ENCODE data around the gene FOXL1.

The FOXL1 gene

DNA sequence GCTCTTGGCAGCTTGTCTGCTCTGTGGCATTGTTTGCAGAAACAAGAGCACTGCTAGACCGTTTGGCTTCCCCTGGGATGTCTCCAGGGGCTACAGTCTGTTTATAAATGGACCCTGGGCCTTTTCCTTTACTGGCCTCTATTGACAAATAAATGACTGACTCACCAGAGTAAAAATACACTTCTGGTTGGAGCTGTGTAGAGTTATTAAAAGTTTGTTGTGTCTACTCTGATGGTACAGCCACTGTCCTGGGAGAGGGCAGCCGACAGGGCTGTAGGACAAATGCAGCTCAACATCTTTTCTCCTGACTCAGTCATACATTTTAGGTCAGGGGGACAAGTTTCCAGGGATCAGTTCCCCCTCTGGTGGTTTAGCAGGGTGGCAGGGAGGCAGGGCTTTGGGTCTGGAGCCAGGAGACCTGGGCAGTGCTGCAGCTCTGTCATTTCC lies 30.0 kb downstream of the FOXL1 start:
- no peak for DNase-seq

DNA sequence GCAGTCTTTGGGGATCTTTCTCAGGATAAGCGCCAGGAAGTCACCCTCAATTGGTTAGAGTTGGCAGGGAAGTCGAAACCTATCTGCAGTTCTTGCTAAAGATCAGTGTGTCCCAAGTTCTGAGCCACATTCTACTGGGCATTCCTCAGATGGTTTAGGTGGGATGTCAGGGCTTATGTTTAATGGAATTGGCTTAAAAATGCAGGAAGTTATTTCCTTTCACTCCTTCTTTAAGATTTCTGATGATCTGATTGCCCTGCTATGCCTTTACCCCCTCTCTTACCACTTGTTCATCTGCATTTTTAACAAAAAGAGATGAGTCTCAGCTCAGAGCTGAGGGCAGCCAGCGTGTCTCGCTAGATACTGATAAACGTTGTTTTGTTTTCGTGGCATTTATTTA lies 30.8 kb downstream of the FOXL1 start:
- DNase-seq: no peak

DNA sequence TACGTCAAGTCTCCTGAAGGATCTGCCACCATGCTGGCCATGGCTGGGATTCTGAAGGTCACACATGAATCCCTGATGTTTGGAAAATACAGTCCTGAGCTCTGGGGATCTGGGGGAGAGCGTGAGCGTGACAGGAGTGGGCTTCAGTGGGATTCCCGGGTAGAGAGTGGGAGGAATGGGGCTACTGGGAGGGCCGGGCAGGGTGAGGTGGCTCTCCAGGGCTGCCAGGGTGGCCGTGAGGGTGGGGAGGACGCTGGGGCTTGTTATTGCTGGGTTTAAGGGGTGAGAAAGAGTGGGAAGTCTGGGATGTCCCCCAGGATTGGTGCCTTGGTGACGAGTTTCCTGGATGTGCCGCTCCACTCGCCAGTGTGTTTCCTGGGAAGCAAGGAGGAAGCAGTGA lies 31.3 kb downstream of the FOXL1 start:
- DNase-seq: no peak

DNA sequence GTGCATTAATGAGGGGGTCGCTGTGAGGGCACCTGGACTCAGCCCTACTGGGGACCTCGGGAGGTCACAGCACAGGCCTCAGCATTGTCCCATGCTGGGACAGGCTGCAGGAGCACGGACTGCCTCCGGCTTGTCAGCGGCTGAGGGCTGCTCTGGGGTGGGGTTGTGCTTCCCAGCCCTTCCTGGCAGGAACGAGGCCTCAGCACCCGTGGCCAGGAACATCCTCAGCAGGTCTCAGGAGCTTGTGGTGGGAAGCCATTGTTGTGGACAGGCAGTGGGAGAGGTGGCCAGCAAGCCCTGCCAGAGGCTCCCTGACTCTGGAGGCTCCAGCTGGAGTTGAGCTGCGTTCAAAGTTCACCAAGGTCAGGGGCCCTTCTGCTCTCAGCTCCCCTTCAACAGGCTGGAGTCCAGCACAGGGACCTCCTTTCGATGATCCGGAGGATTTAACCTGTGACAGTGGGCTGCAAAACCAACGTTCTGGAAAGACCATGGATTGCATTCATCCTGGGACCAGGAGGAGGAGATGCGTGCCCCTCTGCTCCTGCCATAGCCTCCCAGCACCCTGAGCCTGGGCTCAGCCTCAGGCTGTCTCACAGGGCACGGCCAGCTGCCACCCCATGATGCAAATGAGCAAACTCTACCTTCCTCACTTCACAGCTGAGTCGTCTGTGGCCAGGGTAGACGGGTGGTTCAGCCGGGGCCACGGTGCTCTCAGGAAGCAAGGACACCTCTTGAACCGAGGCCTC lies 32.6 kb downstream of the FOXL1 start:
- no peak for DNase-seq

DNA sequence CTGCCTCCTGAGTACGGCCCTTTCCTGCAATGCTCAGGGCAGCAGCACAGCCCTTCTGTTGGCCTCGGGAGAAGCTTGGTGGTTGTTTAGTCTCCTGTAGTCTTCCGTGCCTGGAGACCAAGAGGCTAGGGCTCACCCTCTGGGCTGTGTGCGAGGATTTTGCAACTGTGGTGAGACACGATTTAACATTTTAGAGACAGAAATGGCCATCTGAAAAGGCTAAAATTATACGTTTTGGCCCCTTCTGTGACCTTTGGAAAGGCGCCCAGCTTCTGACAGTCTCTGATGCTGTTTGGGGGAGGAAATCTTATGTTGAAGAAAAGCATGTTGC lies 33.1 kb downstream of the FOXL1 start:
- DNase-seq: no peak

DNA sequence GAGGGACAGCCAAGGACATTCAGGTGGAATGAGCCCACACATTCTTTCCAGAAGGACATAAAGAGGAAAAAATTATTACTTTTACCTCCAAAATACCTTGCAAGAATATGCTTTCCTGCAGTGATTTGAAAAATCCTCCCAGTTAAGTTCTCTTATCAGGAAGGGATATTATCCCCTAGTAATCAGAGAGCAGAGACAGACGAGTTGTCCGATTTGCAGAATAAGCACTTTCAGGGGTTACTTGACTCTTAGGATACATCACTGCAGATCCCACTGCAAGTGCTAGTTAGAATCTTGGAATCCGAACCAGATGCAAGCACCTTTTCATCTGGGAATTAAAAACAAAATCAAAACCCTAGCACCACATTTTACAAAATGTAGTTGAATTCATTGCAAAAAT lies 33.6 kb downstream of the FOXL1 start:
- no peak for DNase-seq

DNA sequence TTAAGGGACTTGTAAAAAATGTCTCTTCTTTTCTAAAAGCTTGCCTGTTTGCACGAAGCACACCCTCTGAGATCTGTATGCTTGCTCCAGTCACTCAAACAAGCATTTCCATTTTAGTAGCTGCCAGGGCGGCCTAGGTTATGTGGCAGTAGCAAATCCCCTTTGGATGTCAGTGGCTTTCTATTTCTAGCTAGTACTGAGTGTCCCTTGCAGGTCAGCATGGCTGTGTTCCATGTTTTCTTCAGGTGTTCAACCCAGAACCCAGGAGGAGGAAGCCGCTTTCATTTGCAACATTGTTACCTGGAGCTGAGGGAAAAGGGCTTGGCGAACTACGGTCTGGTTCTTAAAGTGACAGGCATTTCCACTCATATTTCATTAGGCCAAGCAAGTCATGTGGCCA lies 36.4 kb downstream of the FOXL1 start:
- DNase-seq: no peak

DNA sequence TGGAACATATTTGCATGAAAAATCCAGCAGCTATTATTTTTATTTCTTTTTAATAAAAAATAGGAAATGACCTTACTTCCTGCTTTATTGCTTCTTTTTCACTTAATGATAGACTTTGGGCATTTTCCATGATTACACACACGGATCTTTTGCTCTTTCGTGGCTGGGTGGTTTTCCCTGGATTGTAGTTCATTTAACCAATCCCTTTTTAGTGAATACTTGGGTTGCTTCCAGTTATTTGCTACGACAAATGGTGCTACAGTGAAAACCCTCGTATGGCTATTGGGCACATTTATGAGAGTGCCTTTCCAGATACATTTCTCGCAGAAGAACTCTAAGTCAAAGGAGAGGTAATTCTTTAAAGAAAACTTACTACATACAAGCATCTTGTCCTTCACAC lies 38.6 kb downstream of the FOXL1 start:
- DNase-seq: no peak

DNA sequence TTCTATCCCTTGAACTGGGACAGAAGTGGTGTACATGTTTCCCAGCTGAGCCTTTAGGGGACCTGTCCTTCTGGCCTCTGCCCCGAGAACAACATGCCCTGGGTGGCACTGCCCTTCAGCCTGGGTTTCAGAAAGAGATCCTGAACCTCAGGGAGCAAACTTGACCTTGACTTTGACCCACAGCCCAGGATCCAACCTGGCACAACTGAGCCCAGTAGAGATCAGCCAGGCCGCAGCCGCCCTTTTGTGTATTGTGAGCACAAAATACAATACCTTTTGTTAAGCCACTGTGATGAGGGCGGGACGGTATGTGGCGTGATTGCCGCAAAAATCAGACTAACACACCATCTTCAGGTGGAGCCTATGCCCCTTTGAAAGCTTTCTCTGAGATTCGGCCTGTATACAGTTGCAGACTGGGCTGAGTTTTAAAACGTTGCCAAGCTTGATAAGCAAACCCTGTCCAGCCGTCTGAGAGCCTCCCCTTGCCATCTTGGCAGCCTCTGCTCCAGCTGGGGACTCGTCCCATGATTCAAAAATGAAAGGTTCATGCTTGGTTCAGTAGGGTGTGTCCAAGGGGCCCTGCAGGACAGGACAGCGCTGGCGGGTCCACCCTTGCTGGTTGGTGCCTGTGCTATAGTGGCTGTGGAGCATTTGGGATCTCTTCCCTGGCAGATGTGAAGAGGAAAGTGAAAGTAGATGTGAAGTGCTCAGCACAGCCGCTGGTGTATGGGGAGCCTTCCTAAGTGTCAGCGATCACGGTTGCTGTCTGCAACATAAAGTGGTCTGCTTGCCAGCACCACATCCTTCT lies 40.3 kb downstream of the FOXL1 start:
- DNase-seq: no peak

DNA sequence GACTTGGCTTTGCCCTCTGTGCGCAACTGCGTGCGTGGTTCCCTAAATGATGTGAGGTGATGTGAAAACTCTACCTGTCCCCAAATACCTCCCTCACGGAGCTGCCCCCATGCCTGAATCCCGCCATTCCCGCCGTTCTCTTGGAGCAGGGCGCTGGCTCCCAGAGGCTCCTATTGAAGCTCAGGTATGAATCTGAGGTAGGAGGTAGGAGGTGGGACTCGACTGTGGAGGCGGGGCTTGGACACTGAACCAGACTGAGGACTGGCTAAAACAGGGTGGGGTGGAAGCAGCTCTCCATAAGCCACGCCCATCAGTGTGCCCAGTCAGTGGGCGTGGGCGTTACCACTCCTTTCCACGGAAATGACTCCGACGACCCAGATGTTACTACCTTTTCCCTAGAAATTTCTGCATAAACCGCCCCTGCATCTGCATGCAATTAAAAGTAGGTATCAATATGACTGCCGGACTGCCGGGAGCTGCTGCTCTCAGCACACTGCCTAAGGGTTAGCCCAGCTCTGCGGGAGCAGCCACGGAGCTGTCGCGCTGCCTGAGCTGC lies 41.0 kb downstream of the FOXL1 start:
- DNase-seq: no peak

DNA sequence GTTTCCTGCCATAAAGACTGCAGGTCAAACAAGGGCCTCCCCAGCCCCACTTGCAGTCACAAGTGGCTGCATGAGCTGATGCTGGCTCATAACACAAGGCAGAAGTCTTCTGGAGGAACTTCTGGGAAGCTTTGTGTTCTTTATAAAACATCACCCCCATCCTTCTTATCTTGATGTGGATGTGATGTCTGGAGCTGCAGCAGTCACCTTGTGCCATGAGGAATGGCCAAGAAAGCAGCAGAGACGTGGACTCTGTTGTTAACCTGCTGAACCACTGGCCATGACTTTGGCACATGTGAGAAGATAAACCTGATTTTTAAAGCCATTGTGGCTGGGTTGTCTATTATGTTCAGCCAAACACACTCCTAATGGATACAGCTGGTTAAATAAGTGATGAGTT lies 41.8 kb downstream of the FOXL1 start:
- no peak for DNase-seq

DNA sequence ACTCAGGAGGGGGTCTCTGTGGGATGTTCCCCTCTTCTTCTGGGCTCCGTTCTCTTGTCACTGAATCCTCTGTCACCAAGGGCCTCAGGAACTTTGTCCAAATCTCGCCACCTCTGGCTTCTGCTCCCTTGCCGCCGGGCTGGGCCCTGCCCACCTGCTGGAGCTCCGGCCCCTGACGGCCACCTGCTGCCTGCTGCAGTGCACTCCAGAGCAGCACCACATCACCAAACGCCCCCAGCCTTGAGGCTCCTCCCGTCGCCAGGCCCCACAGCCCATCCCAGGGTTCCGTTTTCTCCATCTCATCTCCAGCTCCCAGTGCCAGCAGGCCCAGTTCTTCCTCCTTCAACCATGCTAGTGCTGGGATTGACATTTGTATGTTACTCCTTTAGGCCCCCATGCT lies 43.6 kb downstream of the FOXL1 start:
- no peak for DNase-seq

DNA sequence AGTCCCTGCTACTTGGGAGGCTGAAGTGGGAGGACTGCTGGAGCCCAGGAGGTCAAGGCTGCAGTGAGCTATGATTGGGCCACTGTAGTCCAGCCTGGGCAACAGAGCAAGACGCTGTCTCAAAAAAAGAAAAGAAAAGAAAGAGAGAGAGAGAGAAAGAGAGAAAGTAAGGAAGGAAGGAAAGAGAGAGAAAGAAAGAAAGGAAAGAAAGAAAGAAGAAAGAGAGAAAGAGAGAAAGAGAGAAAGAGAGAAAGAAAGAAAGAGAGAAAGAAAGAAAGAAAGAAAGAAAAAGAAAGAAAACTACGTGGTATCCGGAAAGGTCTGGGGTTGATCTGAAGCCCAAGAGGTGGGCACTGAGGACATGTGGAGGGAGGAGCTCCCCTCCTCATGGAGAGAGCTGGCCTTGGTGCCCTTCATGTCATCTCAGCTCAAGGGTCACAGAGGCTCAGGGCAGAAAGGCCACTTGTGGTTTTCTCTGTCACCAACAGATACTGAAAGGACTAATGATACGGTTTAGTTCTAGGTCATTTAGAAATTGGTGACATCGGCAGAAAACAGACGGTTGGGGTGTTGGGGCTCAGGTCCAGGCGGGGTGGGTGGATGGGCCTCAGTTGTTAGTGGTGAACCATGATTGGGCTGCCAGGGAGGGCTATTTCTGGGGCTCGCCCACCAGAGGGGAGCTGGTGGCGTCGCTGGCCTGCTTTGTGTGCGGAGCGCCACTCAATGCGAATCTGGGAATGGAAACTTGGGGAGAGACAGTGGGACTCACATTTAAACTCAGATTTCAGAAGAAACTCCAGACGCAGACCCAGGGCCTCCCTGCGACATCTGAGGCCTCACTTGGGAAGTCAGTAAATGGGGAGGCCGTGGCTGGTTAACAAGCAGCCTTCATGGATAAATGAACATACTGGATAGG lies 44.6 kb downstream of the FOXL1 start:
- DNase-seq: no peak

DNA sequence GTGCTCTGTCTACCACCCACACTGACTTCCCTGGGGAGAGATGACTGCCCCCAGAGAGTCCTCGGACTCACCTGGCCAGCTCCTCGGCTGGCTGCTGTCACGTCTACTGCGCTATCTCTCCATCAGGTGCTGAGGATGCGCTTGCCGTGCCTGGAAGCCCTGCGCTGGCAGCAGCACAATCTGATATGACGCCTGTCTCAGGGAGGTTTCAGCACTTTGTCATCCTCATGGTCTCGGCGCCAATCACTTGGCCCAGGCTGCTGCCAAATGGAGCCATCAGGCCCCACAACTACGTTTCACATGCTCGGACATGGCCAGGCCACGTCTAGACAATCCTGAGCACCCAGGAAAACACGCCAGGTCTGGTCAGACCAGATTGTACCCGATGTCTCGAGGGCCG lies 46.7 kb downstream of the FOXL1 start:
- no peak for DNase-seq

DNA sequence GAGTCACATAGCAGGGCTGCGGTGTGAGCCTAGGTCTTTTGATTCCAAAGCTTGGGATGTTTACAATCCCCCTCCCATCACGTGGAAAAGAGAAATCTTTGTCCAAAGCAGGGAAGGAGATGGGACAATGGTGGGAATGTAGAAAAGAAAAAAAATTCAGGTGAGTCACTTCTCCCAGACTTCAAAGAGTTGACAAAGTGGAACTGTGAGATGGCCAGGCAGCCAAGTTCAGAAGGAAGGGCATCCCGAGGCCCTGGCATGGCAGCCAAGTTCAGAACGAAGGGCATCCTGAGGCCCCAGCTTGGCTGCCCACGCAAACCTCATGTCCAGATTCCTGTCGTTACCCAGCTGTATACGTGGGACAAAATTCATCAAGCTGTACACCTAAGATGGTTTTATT lies 47.5 kb downstream of the FOXL1 start:
- DNase-seq: no peak

DNA sequence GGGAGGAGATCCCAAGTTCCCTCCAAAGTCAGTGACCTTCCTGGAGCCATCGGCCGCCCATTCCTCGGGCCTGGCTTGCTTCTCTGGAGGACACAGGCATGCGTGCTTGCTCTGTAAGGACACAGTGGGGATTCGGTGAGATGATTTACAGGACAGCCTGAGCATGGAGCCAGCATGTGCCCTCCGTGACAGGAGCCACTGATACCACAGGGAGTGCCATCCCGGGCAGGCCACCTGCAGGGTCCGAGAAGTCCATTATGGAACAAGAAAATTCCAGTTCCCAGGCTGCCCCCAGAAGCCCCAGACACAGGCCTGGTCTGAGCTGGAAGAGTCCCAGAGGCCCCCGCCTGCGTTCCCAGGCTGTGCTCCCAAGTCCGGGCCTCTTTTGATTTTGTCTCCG lies 47.9 kb downstream of the FOXL1 start:
- DNase-seq: no peak

DNA sequence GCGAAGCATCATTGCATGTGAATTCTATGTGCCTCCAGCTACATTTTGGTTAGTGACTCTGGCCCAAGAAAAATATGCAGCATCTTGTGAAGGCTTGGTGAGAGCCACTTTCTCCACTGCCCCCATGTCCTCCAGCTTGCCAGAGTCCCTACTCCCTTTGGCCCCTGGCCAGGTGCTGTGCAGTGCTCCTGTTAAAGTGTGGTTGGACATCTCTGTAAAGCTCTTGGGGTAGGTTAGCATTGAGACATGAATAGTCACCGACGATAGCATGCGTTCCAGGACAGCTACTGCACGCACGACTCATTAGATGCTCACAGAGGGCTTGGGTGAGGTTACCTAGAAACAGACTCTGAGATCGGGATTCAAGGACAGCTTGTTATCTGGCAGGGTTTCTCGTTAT lies 48.6 kb downstream of the FOXL1 start:
- DNase-seq: no peak

DNA sequence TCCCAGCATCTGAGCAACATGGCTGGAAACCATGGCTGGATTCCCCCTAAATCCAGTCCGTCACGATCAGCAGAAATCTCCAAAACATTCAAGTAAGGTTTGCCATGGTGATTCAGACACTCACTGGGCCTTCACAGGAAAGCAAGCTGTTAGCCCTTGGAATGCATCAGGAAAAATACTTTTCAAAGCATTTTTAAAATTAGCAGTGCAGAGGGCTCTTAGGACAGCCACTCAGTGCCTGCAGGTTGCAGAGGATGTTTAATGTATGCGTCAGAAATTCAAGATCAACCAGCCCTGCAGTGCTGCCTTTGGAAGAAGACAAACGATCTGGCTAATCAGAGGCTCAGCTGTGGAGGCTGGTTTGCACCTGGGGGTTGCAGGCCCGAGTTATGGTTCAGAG lies 50.3 kb downstream of the FOXL1 start:
- DNase-seq: no peak

DNA sequence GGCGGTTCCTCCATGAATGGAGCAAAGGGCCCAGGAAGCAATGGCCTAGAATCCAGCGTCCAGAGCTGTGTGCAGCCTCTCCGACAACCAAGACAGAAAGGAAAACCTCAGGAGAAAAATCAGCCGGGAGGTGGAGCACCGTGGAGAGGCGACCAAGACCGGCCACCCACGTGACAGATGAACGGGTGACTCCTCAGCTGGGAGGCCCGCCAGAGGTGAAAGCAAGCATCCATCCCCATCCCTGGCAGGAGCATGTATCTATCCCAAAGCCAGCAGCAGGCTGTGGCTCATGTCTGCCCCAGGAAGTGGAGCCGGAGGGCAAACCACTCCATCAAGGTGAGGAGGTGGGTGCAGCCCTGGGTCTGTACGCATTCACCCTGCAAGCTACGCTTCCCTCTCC lies 52.1 kb downstream of the FOXL1 start:
- no peak for DNase-seq

DNA sequence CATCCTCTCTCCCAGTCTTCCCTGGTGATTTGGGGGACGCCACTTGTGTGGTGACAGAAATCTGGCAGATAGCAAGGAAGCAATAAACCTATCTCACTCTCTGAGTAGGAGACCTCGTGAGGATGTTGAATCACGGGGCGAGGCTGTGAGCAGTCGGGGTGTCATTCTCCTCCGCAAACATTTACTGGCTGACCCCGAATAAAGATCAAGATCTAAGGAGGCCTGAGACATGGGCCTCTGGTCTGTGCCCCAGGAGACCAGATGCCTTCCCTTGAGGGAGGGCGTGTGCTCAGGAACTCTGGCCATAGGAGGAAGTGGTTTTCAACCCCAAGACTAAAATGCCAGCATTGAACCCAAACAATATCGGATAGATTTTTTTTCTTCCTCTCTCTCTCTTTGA lies 53.1 kb downstream of the FOXL1 start:
- no peak for DNase-seq
